Measurements from ENCODE around the gene ATP8A2. TPM values are rescaled to one million over a fixed set of nuclear protein-coding genes. Genes with fewer than 3 reads are reported as not detected.

ATP8A2 gene
- total RNA-seq, 4 donors from 2014 or later: 0.16 to 0.54 (median 0.26) TPM

DNA sequence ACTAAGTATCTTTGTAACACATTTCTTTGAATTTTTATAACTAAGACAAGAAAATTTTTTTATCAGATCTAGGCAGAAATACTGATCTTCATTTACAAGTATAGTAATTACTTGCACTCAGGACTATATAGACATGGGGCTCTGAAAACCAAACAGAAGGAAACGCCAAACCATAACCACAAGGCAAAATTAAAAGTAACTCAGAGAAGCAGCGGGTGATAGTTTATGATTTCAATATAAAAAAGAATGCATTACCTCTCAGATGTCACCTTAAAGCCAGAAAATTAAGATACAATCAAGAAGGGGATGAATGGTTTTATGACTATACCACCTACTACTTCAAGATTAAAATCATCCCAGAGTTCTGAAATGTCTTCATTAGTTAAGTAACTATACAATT lies 673.4 kb downstream of the ATP8A2 start:
- Histone ChIP-seq H3K27me3 (peaks cover 46% of the 10 kb centered on the region), H3K4me3 (no peak overlapping the region), H3K27ac (no peak overlapping the region), H3K9me3 (no peaks in the 10 kb centered on the region), H3K4me1 (peaks cover 0 to 11% (median 0%) of the 10 kb centered on the region in 3 donors), H3K36me3 (no peaks in the 10 kb centered on the region)
- 80 to 87% methylated on average over 2 of the region's 2 CpGs for WGBS, 2 donors (ENCODE audit: low coverage in 1 of 2)
- no peak for ATAC-seq
- no peak for TF ChIP-seq POLR2A (IDR thresholded peaks at IDR 0.05)
- TF ChIP-seq, protein P1, sequence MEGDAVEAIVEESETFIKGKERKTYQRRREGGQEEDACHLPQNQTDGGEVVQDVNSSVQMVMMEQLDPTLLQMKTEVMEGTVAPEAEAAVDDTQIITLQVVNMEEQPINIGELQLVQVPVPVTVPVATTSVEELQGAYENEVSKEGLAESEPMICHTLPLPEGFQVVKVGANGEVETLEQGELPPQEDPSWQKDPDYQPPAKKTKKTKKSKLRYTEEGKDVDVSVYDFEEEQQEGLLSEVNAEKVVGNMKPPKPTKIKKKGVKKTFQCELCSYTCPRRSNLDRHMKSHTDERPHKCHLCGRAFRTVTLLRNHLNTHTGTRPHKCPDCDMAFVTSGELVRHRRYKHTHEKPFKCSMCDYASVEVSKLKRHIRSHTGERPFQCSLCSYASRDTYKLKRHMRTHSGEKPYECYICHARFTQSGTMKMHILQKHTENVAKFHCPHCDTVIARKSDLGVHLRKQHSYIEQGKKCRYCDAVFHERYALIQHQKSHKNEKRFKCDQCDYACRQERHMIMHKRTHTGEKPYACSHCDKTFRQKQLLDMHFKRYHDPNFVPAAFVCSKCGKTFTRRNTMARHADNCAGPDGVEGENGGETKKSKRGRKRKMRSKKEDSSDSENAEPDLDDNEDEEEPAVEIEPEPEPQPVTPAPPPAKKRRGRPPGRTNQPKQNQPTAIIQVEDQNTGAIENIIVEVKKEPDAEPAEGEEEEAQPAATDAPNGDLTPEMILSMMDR (IDR thresholded peaks at IDR 0.05): no peak

- WGBS, 2 donors (ENCODE audit: low coverage in 1 of 2): 93 to 96% methylated on average over 3 to 4 of the region's 16 CpGs
- Histone ChIP-seq H3K9me3 (no peaks in the 10 kb centered on the region), H3K4me3 (no peak overlapping the region), H3K36me3 (no peaks in the 10 kb centered on the region), H3K4me1 (peaks cover 0 to 26% (median 3%) of the 10 kb centered on the region in 3 donors), H3K27ac (no peak overlapping the region), H3K27me3 (peaks cover 61% of the 10 kb centered on the region)
- TF ChIP-seq EP300 (IDR thresholded peaks at IDR 0.05) (no peak), POLR2A (IDR thresholded peaks at IDR 0.05) (no peak), POLR2AphosphoS5 (IDR thresholded peaks at IDR 0.05) (no peak)
- TF ChIP-seq, protein P1 (IDR thresholded peaks at IDR 0.05): no peak
- ATAC-seq: no peak
Observed at GRCh38 chr13:26046639-26047038, 674.9 kb downstream of the ATP8A2 start.

GRCh38 chr13:26047040-26047439 lies 675.3 kb downstream of the ATP8A2 start:
- H3K9me3 ChIP-seq: no peaks in the 10 kb centered on the region
- TF ChIP-seq, protein P1 (IDR thresholded peaks at IDR 0.05): no peak
- TF ChIP-seq EP300 (IDR thresholded peaks at IDR 0.05) (no peak), POLR2AphosphoS5 (IDR thresholded peaks at IDR 0.05) (no peak), POLR2A (IDR thresholded peaks at IDR 0.05) (no peak)
- peaks cover 0 to 30% (median 3%) of the 10 kb centered on the region in 3 donors for H3K4me1 ChIP-seq
- ATAC-seq: no peak
- H3K4me3 ChIP-seq: no peak overlapping the region
- 78 to 82% methylated on average over 3 to 4 of the region's 4 CpGs for WGBS, 2 donors (ENCODE audit: low coverage in 1 of 2)
- no peaks in the 10 kb centered on the region for H3K36me3 ChIP-seq
- H3K27me3 ChIP-seq: peaks cover 65% of the 10 kb centered on the region
- H3K27ac ChIP-seq: no peak overlapping the region

DNA sequence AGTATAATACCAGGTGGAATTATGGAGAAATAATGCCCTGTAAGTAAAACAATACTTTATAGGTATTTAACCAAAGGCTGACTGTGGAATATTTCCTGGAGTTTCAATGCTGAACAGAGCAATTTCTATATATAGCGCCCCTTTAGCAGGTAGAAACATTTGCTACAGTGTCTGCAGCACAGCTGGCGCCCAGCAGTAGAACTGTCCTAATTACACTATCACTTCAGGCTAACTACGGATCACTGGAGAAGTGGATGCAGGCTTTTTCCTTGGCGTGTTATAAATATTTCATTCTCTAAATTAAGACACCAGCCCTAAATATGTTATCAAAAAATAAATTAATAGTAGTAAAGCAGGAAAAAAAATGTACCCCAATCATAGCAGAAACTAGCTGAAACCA lies 677.0 kb downstream of the ATP8A2 start:
- ATAC-seq: no peak
- H3K27me3 ChIP-seq: peaks cover 80% of the 10 kb centered on the region

More for the DNA sequence above, 677.0 kb downstream of the ATP8A2 start:
- WGBS, 2 donors (ENCODE audit: low coverage in 1 of 2): 27 to 37% methylated on average over 4 of the region's 4 CpGs
- no peak for TF ChIP-seq POLR2AphosphoS5 (IDR thresholded peaks at IDR 0.05)
- TF ChIP-seq POLR2A (IDR thresholded peaks at IDR 0.05): no peak
- TF ChIP-seq EP300 (IDR thresholded peaks at IDR 0.05): no peak
- TF ChIP-seq, protein P1 (IDR thresholded peaks at IDR 0.05): no peak
- H3K4me1 ChIP-seq: peaks cover 0 to 35% (median 3%) of the 10 kb centered on the region in 3 donors
- H3K36me3 ChIP-seq: no peaks in the 10 kb centered on the region
- H3K9me3 ChIP-seq: no peaks in the 10 kb centered on the region
- no peak overlapping the region for H3K4me3 ChIP-seq
- H3K27ac ChIP-seq: no peak overlapping the region
